K562 (cell line): Measurements from ENCODE around the gene TXNRD3. TPM values are rescaled to one million over a fixed set of nuclear protein-coding genes. Genes with fewer than 3 reads are reported as not detected.

Experiments
- ATAC-seq: fragments of 200-7000 bp; cut with Tn5 transposase; 3 replicates; pipeline ENCODE4 v1.9.1; 2020; ENCODE audit warnings: moderate library complexity
- BruUV-seq: library from RNA; stranded (reverse); fragments of 400-500 nt; replicated peaks from 2 replicates; lab custom pipeline; 2021; lab: Mats Ljungman, UMichigan
- CTCF ChIA-PET: fragments of 300-600 bp; formaldehyde crosslinking; extraction: SDS; loops from one replicate; lab custom pipeline; 2021; ENCODE audit warnings: low intra/inter-chr PET ratio; lab: Yijun Ruan, JAX
- POLR2A ChIA-PET: fragments of 300-600, 350-650 bp; sonication (Branson Sonifier 250); formaldehyde crosslinking; extraction: SDS; loops from one replicate; lab custom pipeline; 2021; ENCODE audit warnings: antibody characterized with exemption, inconsistent platforms; lab: Yijun Ruan, JAX
- DNase-seq, 4 experiments: peaks; one replicate each; pipeline versions ENCODE4 v3.0.0 to v3.0.0-alpha.2; 2011 to 2018; ENCODE audit warnings: low spot score in 3 of 4, mixed read lengths in 3 of 4; ENCODE audit errors: extremely low read depth in 1 of 4
- FAIRE-seq: peaks from 2 replicates; lab custom pipeline; 2011; peaks lifted over from hg19 to GRCh38; lab: Jason Lieb, UNC
- H2AFZ ChIP-seq: 2 replicates; pipeline ENCODE4 v1.6.0; 2011; ENCODE audit warnings: low read depth, low read length, control low read depth, inconsistent platforms
- H3K27ac ChIP-seq: fragments of 200-600 bp; 3 replicates; pipeline ENCODE4 v1.8.0; 2011; ENCODE audit warnings: low read depth, mild to moderate bottlenecking, control low read depth, inconsistent platforms, low read length, moderate library complexity, mixed read lengths; ENCODE audit errors: extremely low read depth
- H3K27me3 ChIP-seq, 2 experiments: fragments of 300-600 bp in 1 of 2; 2 replicates in 1 of 2; 3 replicates in 1 of 2; pipeline versions ENCODE4 v1.6.0 to v1.8.0; 2011; ENCODE audit warnings: inconsistent platforms in 2 of 2, low read length in 2 of 2, mild to moderate bottlenecking in 1 of 2, mixed read lengths in 1 of 2, moderate library complexity in 1 of 2; ENCODE audit not compliant: control insufficient read depth in 2 of 2, insufficient read depth in 2 of 2
- H3K36me3 ChIP-seq: fragments of 300-600 bp; 3 replicates; pipeline ENCODE4 v1.8.0; 2011; ENCODE audit warnings: mild to moderate bottlenecking, low read length, inconsistent platforms; ENCODE audit not compliant: control insufficient read depth, insufficient read depth
- H3K4me1 ChIP-seq, 2 experiments: fragments of 200-600 bp in 1 of 2; replicated peaks in 1 of 2; 2 replicates in 1 of 2; 3 replicates in 1 of 2; pipeline versions ENCODE4 v1.5.1 to v1.8.0; 2011; ENCODE audit warnings: inconsistent platforms in 2 of 2, low read length in 2 of 2, mild to moderate bottlenecking in 1 of 2, mixed read lengths in 1 of 2, moderate library complexity in 1 of 2; ENCODE audit not compliant: control insufficient read depth in 2 of 2, insufficient read depth in 2 of 2
- H3K4me2 ChIP-seq: 2 replicates; pipeline ENCODE4 v1.6.1; 2011; ENCODE audit warnings: low read length, control low read depth, inconsistent platforms, mixed read lengths; ENCODE audit not compliant: insufficient read depth
- H3K4me3 ChIP-seq: fragments of 200-600 bp; sonication (generic), shearing (Covaris generic); 2 replicates; pipeline ENCODE4 v1.5.1; 2016; ENCODE audit warnings: control low read depth, inconsistent platforms
- H3K79me2 ChIP-seq: fragments of 200-600 bp; 3 replicates; pipeline ENCODE4 v1.8.0; 2011; ENCODE audit warnings: low read length, inconsistent platforms; ENCODE audit not compliant: control insufficient read depth, insufficient read depth
- H3K9ac ChIP-seq, 2 experiments: 2 replicates each; pipeline versions ENCODE4 v1.6.0 to v1.6.1; 2011; ENCODE audit warnings: low read depth in 2 of 2, low read length in 2 of 2, control low read depth in 1 of 2, inconsistent platforms in 1 of 2, mild to moderate bottlenecking in 1 of 2, mixed read lengths in 1 of 2; ENCODE audit not compliant: insufficient read depth in 1 of 2
- H3K9me1 ChIP-seq: one replicate; pipeline ENCODE4 v1.6.0; 2011; ENCODE audit warnings: inconsistent platforms, mild to moderate bottlenecking, low read length, moderate library complexity; ENCODE audit not compliant: control insufficient read depth, insufficient read depth
- H3K9me3 ChIP-seq: replicated peaks from 2 replicates; pipeline ENCODE4 v1.5.1; 2011; ENCODE audit warnings: low read depth, low read length, inconsistent platforms; ENCODE audit not compliant: control insufficient read depth, insufficient read depth
- H4K20me1 ChIP-seq: replicated peaks from 2 replicates; pipeline ENCODE4 v1.6.1; 2011; ENCODE audit warnings: low read length, inconsistent platforms, mixed read lengths; ENCODE audit not compliant: control insufficient read depth, insufficient read depth
- ASH1L ChIP-seq: fragments of 450-650 bp; IDR thresholded peaks from 2 replicates; pipeline ENCODE4 v1.6.1; 2018; ENCODE audit warnings: borderline replicate concordance, mild to moderate bottlenecking, low read depth; ENCODE audit not compliant: partially characterized antibody
- CBX2 ChIP-seq: fragments of 200-600 bp; sonication (generic); IDR thresholded peaks from one replicate; pipeline ENCODE4 v1.6.1; 2012; ENCODE audit warnings: mild to moderate bottlenecking, low read length, inconsistent platforms; ENCODE audit not compliant: insufficient read depth, poor library complexity, severe bottlenecking
- CBX5 ChIP-seq: IDR thresholded peaks from 2 replicates; pipeline ENCODE4 v1.6.1; 2014; ENCODE audit warnings: low read depth, borderline replicate concordance
- CEBPZ ChIP-seq: fragments of 150-350 bp; IDR thresholded peaks from 2 replicates; pipeline ENCODE4 v1.6.1; 2014; ENCODE audit warnings: low read depth, mild to moderate bottlenecking, low read length, borderline replicate concordance
- DACH1 ChIP-seq: fragments of 450-650 bp; IDR thresholded peaks from 2 replicates; pipeline ENCODE4 v1.6.1; 2018; ENCODE audit not compliant: partially characterized antibody
- E4F1 ChIP-seq: fragments of 250-450 bp; sonication (Bioruptor Pico); IDR thresholded peaks from 2 replicates; pipeline ENCODE4 v1.5.0; 2021; ENCODE audit warnings: mild to moderate bottlenecking, borderline replicate concordance
- ETS1 ChIP-seq: conservative IDR thresholded peaks from 2 replicates; pipeline ENCODE4 v1.6.1; 2011; ENCODE audit warnings: low read depth, mild to moderate bottlenecking, low read length; ENCODE audit not compliant: control insufficient read depth
- FOXK1 ChIP-seq: sonication (generic); formaldehyde crosslinking; IDR thresholded peaks from 2 replicates; pipeline ENCODE4 v1.8.0; 2022; ENCODE audit warnings: missing genetic modification reagents, mild to moderate bottlenecking, borderline replicate concordance
- GATA2 ChIP-seq: sonication (generic); formaldehyde crosslinking; IDR thresholded peaks from 2 replicates; pipeline ENCODE4 v1.4.0; 2020; ENCODE audit warnings: mild to moderate bottlenecking, missing genetic modification reagents
- MECOM ChIP-seq: fragments of 250-450 bp; sonication (Bioruptor Pico); IDR thresholded peaks from 2 replicates; pipeline ENCODE4 v1.8.0; 2022; ENCODE audit warnings: inconsistent platforms
- MEF2A ChIP-seq: IDR thresholded peaks from 2 replicates; pipeline ENCODE4 v1.6.1; 2011; ENCODE audit warnings: low read depth, mild to moderate bottlenecking, low read length, moderate library complexity; ENCODE audit not compliant: control insufficient read depth
- RBM39 ChIP-seq: fragments of 200-400 bp; formaldehyde crosslinking; optimal IDR thresholded peaks from 2 replicates; pipeline ENCODE3; 2018; ENCODE audit warnings: low read depth, low read length
- SUPT5H ChIP-seq: fragments of 450-650 bp; IDR thresholded peaks from 2 replicates; pipeline ENCODE4 v1.6.1; 2016
- ZNF398 ChIP-seq: fragments of 250-450 bp; sonication (Bioruptor Pico); IDR thresholded peaks from 2 replicates; pipeline ENCODE4 v1.8.0; 2021; ENCODE audit warnings: moderate library complexity, mild to moderate bottlenecking, inconsistent platforms
- WGBS: fragments of 100-300 bp; shearing (Covaris generic); methylation state at CpG from one replicate; pipeline ENCODE4 v1.1.6; 2016; ENCODE audit warnings: low coverage, mixed read lengths; ENCODE audit not compliant: insufficient coverage; ENCODE audit errors: missing lambda C conversion rate; 5-methylcytosine and 5-hydroxymethylcytosine counted together
- in situ Hi-C: fragments of 300-500 bp; cut with MboI; formaldehyde crosslinking; loops from 4 replicates; pipeline ENCODE4 v1.15.0; 2018; ENCODE audit warnings: inconsistent platforms, mixed read lengths
- intact Hi-C: fragments of 100-400 bp; cut with micrococcal nuclease; formaldehyde crosslinking; loops from 2 replicates; pipeline ENCODE4 v1.14.2; 2022
- polyA plus RNA-seq, 8 experiments: library from polyadenylated mRNA; depleted of rRNA in 4 of 8; stranded (reverse) in 5 of 8; unstranded in 3 of 8; fragments of >200 nt; fragmentation: Nextera tagmentation in 2 of 8; fragmentation: Illumina TruSeq in 1 of 8; extraction: Ambion mirVana in 2 of 8; extraction: Trizol in 1 of 8; gene quantifications; 2 replicates each; pipeline versions ENCODE4 v1.2.1 to v1.2.3, GENCODE V29; 2011 to 2014; ENCODE audit warnings: inconsistent platforms in 1 of 8, missing spikeins in 1 of 8
- total RNA-seq, 7 experiments: library from RNA; depleted of rRNA in 6 of 7; stranded (reverse); fragments of >200 nt in 6 of 7; fragmentation: Illumina TruSeq in 2 of 7; extraction: Trizol in 2 of 7; gene quantifications; 2 replicates each; pipeline versions ENCODE4 v1.2.1 to v1.2.3, GENCODE V29; 2011 to 2021; ENCODE audit warnings: low replicate concordance in 1 of 7

The TXNRD3 gene
- total and polyA plus RNA-seq, 9 of the 15 experiments (the other 6 are each of a cell fraction or from before 2014, with no cell fraction given), result 0.96 to 2.3 (median 1.7) TPM

- BruUV-seq, result no TSS peak
- H3K4me2 ChIP-seq, result no peak overlapping the region
- no peak overlapping the region for H2AFZ ChIP-seq
- H3K4me3 ChIP-seq, result no peak overlapping the region
- H3K27me3 ChIP-seq, result peaks cover 0 to 45% of the 10 kb centered on the region in 2 experiments; a peak in 2 of 5 replicates
- no peaks in the 10 kb centered on the region for H3K4me1 ChIP-seq
- WGBS, result 2% methylated on average over 7 of the region's 8 CpGs
- FAIRE-seq, result no peak
- ChIA-PET CTCF (no interaction called here), POLR2A (no interaction called here)
- no peaks in the 10 kb centered on the region for H3K79me2 ChIP-seq
- no peaks in the 10 kb centered on the region for H3K36me3 ChIP-seq
- no peaks in the 10 kb centered on the region for H4K20me1 ChIP-seq
- ATAC-seq, result no peak
- intact Hi-C loops (loop anchor here (10.0 kb wide), 1 partner anchor 139 kb away; the partner anchor contains the start of gene CHST13), in situ Hi-C loops (no loop called here)
- no peaks in the 10 kb centered on the region for H3K9me1 ChIP-seq
- H3K9me3 ChIP-seq, result no peaks in the 10 kb centered on the region
- no peak for DNase-seq
- H3K9ac ChIP-seq, result no peak overlapping the region
- H3K27ac ChIP-seq, result no peak overlapping the region
- TF ChIP-seq MEF2A (no peak), CEBPZ (no peak), ZNF398 (CRISPR knock-in tag) (no peak), CBX5 (no peak), ETS1 (no peak), FOXK1 (CRISPR knock-in tag) (no peak), GATA2 (CRISPR knock-in tag) (no peak), ASH1L (no peak), MECOM (no peak), RBM39 (no peak), E4F1 (CRISPR knock-in tag) (no peak), CBX2 (no peak), DACH1 (no peak), SUPT5H (no peak)
Measured at GRCh38 chr3:126663750-126664149, 8.8 kb upstream of the TXNRD3 start.
